Globus pallidus (tissue), 1 donor: ENCODE results near the gene MORN4.
"Not testable (repeated sequence)": the region's sequence is repeated elsewhere in the genome, so short reads cannot be mapped to it uniquely, and the experiment has no call there.

Experiments used
- DNase-seq: peaks from one replicate; pipeline ENCODE4 v3.0.0-alpha.2; 2015; ENCODE audit warnings: low spot score

The MORN4 gene

GRCh38 chr10:97596101-97597082 lies 36.9 kb downstream of the MORN4 start:
- DNase-seq, result no peak

GRCh38 chr10:97593421-97593820 lies 39.9 kb downstream of the MORN4 start:
- DNase-seq, result no peak

DNA sequence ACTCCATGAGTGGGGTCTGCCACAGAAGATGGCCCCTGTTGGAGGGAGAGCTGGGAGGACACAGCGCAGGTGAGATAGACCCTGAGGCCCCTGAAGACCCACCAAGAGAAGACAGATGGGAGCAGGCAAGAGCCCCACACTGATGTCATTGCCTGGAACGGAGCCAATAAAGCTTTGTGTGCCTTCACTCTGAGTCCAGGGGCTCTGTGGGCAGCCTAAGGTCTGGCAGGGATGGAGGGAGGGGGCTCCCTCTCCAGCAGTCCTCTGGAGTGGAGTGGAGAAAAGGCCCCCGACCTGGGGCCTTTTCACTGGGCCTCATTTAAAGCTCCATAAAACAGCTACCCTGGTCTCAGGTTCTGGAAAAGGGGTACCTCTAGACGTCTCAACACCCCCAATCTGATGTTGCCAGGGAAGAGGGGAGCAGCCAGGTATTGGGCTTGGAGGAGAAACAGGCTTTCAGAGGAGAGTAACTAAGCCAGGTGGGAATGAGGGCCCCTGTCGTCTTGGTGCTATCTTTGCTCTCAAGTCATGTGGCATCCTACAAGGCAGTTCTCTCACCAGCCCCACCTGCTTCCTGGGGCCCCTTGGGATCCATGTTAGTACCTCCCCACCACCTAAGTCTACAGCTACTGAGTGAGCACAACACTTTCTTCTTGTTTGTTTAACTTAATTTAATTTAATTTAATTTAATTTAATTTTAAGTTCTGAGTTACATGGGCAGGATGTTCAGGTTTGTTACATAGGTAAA lies 42.4 kb downstream of the MORN4 start:
- DNase-seq, result no peak

DNA sequence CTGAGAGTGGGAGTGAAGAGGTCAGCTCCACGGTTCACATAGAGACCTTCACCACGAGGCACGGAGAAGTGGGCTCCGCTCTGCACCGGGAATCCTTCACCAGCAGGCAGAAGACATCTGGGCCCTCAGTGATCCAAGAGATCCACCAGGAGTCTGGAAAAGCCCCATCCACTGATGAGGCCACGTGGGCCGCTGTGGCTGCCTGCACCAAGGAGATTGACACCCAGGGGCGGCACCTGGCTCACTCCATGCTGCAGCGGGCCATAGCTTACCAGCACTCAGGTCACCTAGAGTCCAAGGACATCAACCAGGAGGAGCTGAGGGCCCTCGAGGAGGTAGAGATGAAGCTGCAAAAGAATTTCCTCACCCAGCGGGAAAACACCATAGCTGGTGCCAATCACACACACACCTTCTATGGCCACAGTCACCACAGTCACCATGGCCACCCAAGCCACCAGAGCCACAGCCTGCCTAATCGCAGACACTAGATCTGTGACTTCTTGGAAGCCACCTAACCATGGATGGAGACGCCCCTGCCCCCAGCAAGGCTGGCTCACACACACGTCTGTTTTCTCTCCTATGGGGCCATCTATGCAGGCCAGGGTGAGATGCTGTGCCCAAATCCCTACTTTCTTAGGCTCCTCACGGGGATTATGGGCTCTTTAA lies 43.1 kb downstream of the MORN4 start:
- DNase-seq, result no peak

GRCh38 chr10:97589479-97589878 lies 43.8 kb downstream of the MORN4 start, which contains the start of gene C10orf62:
TSS of gene C10orf62 (plus strand) at chr10:97589721. CDS start at chr10:97589898, 177 bp downstream.
- DNase-seq, result no peak

DNA sequence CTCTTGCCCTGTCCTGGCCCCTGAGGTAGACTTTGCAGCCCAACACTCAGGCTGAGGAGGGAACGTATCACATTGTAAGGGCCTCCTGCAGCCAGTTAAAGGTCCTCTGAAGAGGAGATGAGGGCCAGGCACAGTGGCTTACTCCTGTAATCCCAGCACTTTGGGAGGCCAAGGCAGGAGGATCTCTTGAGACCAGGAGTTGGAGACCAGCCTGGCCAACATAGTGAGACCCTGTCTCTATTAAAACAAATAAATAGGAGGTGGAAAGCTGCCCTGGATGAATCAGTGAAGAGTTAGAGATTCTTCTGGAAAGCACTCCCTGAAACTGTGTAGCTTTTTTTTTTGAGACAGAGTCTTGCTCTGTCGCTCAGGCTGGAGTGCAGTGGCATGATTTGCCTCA lies 46.1 kb downstream of the MORN4 start:
- no peak for DNase-seq

- DNase-seq, result no peak
Measured at GRCh38 chr10:97585439-97585811, 47.9 kb downstream of the MORN4 start.

DNA sequence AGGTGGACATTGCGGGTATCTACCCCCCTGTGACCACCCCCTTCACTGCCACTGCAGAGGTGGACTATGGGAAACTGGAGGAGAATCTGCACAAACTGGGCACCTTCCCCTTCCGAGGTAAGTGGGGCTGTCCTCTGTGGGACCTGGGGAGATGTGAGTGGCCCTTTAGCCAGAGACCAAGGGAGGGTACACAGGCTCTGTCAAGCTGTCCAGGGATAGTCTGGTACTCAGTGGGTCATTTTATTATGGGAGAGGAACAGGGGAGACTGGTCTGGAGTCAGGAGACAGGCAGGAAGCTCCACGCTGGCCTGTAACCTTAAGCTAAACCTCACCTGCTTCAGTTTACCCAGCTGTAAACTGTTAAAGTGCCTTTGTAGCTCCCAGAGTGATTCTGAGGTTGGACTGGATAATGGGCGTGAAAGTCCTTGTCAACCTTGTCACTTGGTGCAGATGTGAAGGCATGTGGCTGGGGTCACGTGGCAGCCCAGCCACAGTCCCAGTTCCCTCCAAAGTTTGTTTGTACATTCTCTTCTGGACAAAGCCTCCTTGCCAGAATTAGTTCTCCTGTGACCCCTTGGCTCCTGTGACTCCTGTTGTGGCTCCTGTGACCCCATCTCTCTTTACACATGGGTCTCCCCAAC lies 48.4 kb downstream of the MORN4 start:
- DNase-seq, result no peak

DNA sequence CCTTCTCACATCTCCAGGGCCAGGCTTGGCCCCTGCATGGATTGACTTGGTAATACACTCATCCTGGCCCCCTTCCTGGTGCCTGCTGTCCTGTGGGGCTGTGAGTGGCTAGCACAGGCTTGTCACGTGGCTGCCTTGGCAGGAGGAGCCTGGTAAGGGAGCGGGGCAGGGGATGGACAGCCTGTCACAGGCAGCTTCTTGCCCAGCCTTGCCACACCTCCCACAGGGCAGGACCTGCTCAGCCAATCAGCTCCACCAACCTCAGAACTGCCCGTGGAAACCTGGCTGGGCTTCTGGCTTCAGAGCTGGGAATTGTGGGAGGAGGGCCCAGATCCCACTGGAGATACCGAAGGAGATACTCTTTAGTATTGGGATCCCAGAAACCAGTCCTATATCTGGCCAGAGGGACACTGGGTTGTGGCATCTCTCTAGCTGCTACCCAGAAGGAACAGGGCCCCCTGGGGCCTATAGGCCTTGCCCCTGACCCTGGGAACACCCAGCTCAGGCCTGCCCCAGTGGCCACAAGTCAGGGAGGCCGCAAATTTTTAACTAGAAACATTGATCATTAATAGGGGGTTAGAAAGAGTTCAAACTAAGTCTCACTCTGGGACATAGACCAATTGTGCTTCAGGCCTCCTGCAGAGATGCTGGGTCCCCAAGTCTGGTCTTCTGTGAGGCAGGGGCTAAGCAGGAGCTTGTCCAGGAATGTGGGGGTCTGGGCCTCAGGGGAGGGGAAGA lies 49.1 kb downstream of the MORN4 start, which contains the start of gene HOGA1:
HOGA1 (plus strand) TSS at position 330 of the 738 bp plus-strand sequence; CDS start at position 645, 315 bp downstream.
- peak; percentile 96 for DNase-seq

- no peak for DNase-seq
Measured at GRCh38 chr10:97583476-97583875, 49.8 kb downstream of the MORN4 start.

DNA sequence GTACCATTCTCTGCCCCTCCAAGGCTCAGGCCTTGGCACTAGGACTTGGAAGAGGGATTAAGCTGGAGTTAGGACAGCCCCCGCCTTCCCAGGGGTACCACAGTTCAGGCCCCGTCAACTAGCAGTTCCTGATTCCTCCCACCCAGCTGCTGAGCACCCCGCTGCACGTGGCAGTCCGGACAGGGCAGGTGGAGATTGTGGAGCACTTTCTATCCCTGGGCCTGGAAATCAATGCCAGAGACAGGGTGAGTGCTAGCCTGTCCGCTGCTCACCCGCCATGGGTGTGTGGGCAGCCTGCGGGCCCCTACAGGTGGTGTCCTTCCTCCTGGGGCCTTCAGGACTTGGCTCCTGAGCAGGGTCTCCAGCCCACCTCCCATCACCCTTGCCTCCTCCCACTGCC lies 51.1 kb downstream of the MORN4 start:
- DNase-seq, result no peak

- DNase-seq, result no peak
Measured at GRCh38 chr10:97580421-97581367, 52.6 kb downstream of the MORN4 start.

DNA sequence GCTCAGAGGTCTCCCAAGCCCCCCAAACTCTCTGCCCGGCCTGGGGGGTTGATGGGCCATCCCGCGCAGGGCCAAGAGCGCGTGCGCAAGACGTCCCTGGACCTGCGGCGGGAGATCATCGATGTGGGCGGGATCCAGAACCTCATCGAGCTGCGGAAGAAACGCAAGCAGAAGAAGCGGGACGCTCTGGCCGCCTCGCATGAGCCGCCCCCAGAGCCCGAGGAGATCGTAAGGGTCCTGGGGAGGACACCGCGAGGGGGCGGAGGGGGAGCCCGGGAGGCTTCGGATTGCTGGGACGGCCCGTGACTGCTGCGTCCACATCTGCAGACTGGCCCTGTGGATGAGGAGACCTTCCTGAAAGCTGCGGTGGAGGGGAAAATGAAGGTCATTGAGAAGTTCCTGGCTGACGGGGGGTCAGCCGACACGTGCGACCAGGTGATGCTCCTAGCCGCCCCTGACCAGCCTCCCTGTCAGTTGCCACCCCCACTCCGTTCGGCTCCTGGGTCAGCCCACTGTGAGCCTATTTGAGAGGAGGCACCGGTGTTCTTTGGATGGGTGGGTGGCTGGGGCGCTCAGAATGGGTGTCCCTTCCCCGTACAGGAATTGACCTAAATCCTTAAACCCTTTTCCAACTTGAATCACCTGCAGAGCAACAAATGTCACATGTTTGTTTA lies 55.0 kb downstream of the MORN4 start:
- DNase-seq, result no peak

GRCh38 chr10:97577701-97578100 lies 55.6 kb downstream of the MORN4 start:
- no peak for DNase-seq

DNA sequence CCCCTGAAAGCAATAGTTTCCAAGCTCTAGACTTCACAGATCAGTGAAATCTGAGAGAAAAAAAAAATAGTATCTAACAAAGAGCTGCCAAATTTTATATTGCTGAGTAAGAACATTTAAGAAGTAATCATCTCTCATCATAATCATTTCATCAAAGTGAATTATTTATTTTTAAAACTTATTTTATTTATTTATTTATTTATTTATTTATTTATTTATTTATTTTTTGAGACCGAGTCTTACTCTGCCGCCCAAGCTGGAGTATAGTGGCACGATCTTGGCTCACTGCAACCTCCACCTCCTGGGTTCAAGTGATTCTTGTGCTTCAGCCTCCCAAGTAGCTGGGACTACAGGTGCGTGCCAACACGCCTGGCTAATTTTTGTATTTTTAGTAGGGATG lies 56.8 kb downstream of the MORN4 start:
- not testable (repeated sequence) for DNase-seq

GRCh38 chr10:97575127-97575668 lies 58.1 kb downstream of the MORN4 start:
- DNase-seq, result no peak

GRCh38 chr10:97574374-97575126 lies 58.8 kb downstream of the MORN4 start:
- no peak for DNase-seq

GRCh38 chr10:97573672-97574071 lies 59.6 kb downstream of the MORN4 start:
- DNase-seq, result no peak
